Measurements from ENCODE around the gene GRM1. TPM values are rescaled to one million over a fixed set of nuclear protein-coding genes. Genes with fewer than 3 reads are reported as not detected.

Gene GRM1
- total RNA-seq, 4 donors from 2014 or later, result under 0.01 TPM; not detected in 2

DNA sequence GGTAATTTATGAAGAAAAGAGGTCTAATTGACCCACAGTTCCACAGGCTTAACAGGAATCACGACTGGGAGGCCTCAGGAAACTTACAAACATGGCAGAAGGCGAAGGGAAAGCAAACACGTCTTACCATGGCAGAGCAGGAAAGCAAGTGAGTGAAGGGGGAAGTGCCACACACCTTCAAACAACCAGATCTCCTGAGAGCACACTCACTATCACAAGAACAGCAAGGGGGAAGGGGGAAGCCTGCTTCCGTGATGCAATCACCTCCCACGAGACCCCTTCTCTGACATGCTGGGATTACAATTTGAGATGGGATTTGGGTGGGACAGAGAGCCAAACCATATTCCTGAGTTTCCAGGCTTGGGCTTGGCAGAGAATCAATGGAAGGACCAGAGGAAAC is 390.7 kb downstream of the GRM1 start:
- TF ChIP-seq CTCF (IDR thresholded peaks at IDR 0.05; ENCODE audit: low read depth), result no peak

DNA sequence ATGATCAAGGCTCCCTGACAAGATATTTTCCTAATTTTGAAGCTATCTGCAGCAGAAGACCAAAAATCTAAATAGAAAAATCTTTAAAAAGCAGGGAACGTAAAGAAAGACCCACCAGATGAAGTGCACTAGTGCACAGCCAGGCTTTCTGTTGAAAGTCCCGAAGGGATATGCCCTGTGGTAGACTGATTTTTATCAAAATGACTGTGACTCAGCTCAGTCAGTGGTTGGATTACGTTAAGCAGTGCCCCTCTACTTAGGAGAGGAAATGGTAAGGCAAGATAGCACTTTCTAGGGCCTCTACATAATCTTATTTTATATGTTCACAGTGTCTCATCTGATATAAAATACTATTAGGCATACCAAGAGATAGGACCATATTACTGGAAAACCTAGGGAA is 391.4 kb downstream of the GRM1 start:
- TF ChIP-seq CTCF (IDR thresholded peaks at IDR 0.05; ENCODE audit: low read depth), result no peak

GRCh38 chr6:146422789-146423375 is 394.0 kb downstream of the GRM1 start:
- no peak for TF ChIP-seq CTCF (IDR thresholded peaks at IDR 0.05; ENCODE audit: low read depth)

DNA sequence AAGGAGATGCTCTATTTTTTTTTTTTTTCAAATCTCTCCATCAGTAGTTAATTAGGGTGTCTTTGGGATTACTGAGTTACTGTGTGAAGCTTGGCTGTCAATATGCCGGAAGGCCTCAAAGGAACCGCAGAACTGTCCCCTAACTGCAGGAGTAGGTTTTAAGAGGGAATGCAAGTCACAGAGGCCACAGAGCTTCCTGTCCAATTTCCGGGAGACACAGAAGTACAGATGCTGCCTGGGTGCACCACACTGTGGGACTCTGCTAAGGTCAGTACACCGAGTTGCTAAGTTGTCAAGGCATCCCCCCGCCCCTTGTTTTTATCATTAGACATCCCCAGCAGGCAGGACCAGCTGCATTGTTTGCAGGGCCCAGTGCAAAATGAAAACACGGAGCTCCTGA is 394.6 kb downstream of the GRM1 start:
- TF ChIP-seq CTCF (IDR thresholded peaks at IDR 0.05; ENCODE audit: low read depth), result no peak

DNA sequence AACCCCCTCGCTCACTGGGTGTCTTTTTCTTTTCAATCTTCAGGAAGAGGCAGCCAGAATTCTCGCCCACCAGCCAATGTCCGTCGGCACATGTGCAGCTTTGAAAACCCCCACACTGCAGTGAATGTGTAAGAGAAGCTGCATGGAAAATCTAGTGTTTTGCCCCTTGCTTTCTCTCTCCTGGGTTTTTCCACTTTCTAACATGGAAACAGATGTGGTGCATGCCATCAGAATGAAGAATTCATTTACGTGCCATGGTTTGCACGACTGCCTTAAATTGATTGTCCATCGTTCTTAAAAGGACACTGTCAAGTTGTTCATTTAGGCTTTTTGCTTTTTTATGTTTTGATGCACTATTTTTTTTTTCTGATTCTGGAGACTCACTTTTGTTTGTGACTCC is 397.7 kb downstream of the GRM1 start:
- no peak for TF ChIP-seq CTCF (IDR thresholded peaks at IDR 0.05; ENCODE audit: low read depth)

DNA sequence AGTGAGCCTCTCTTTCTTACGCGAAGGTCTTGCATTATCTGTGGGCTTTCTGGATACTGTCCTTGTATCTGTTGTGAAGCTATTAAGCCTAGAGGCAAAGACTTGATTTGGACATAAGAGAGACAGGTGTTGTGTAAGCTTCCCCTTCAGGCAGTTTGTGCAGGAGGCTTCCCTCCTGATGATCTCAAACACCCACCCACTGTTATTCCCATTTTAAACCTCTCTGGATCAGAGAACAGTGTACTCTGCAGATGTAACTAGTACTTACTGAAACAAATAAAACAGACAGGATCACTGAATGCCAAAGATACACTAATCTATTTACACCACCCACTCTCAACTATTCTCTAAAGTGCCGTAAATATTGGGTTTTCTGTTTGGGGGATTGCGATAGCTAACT is 401.0 kb downstream of the GRM1 start:
- no peak for TF ChIP-seq CTCF (IDR thresholded peaks at IDR 0.05; ENCODE audit: low read depth)

DNA sequence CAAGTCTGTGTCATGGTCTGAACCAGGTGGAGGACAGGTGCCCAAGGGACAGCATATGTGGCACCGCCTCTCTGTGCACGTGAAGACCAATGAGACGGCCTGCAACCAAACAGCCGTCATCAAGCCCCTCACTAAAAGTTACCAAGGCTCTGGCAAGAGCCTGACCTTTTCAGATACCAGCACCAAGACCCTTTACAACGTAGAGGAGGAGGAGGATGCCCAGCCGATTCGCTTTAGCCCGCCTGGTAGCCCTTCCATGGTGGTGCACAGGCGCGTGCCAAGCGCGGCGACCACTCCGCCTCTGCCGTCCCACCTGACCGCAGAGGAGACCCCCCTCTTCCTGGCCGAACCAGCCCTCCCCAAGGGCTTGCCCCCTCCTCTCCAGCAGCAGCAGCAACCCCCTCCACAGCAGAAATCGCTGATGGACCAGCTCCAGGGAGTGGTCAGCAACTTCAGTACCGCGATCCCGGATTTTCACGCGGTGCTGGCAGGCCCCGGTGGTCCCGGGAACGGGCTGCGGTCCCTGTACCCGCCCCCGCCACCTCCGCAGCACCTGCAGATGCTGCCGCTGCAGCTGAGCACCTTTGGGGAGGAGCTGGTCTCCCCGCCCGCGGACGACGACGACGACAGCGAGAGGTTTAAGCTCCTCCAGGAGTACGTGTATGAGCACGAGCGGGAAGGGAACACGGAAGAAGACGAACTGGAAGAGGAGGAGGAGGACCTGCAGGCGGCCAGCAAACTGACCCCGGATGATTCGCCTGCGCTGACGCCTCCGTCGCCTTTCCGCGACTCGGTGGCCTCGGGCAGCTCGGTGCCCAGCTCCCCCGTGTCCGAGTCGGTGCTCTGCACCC is 405.2 kb downstream of the GRM1 start:
- TF ChIP-seq CTCF (IDR thresholded peaks at IDR 0.05; ENCODE audit: low read depth), result no peak
